ENCODE data around the gene PDSS2.
"Not testable (repeated sequence)": the region's sequence is repeated elsewhere in the genome, so short reads cannot be mapped to it uniquely, and the experiment has no call there.

GRCh38 chr6:107285683-107286082, 173.7 kb downstream of the PDSS2 start:
- TF ChIP-seq CTCF (IDR thresholded peaks at IDR 0.05; ENCODE audit: low read length); EZH2 (IDR thresholded peaks at IDR 0.05; ENCODE audit: borderline replicate concordance, low read length): not testable (repeated sequence)

Measured in OCI-LY1 (cell line).